CD4-positive, alpha-beta T cell (primary cell): ENCODE data around the gene EQTN. TPM values are rescaled to one million over a fixed set of nuclear protein-coding genes. Genes with fewer than 3 reads are reported as not detected.

ENCODE experiments used
- ATAC-seq: fragments of 200-7000 bp; cut with Tn5 transposase; one replicate; pipeline ENCODE4 v1.10.0; 2022; ENCODE audit warnings: mild to moderate bottlenecking; ENCODE audit not compliant: poor library complexity
- CTCF ChIA-PET: fragments of 350-600 bp; sonication (Branson Sonifier 250); formaldehyde crosslinking; loops from one replicate; lab custom pipeline; 2021; ENCODE audit warnings: antibody characterized with exemption, inconsistent platforms; lab: Charles Lee
- POLR2A ChIA-PET: fragments of 350-600 bp; sonication (Branson Sonifier 250); formaldehyde crosslinking; loops from one replicate; lab custom pipeline; 2021; ENCODE audit warnings: antibody characterized with exemption, inconsistent platforms; lab: Charles Lee
- DNase-seq, 14 experiments: peaks; one replicate each; pipeline ENCODE4 v3.0.0-alpha.2; 2013 to 2020; ENCODE audit warnings: mixed read lengths in 2 of 14
- H3K27ac ChIP-seq, 2 donors: one replicate each; pipeline versions ENCODE4 v1.5.1 to v1.7.0; 2013; ENCODE audit warnings: low read length in 2 of 2, low read depth in 1 of 2, mild to moderate bottlenecking in 1 of 2
- H3K27me3 ChIP-seq, 2 experiments: 1 replicate in 1 of 2; 2 replicates in 1 of 2; pipeline versions ENCODE4 v1.6.1 to v1.7.0; 2013; ENCODE audit warnings: low read length in 2 of 2, control low read depth in 1 of 2, mild to moderate bottlenecking in 1 of 2, moderate library complexity in 1 of 2; ENCODE audit not compliant: insufficient read depth in 2 of 2, control insufficient read depth in 1 of 2
- H3K36me3 ChIP-seq: one replicate; pipeline ENCODE4 v1.6.1; 2013; ENCODE audit warnings: low read length, control low read depth; ENCODE audit not compliant: insufficient read depth
- H3K4me1 ChIP-seq: one replicate; pipeline ENCODE4 v1.6.1; 2013; ENCODE audit warnings: low read length, control low read depth; ENCODE audit not compliant: insufficient read depth
- H3K4me3 ChIP-seq: one replicate; pipeline ENCODE4 v1.5.1; 2013; ENCODE audit warnings: mild to moderate bottlenecking, low read length, moderate library complexity
- H3K9me3 ChIP-seq, 2 experiments: 1 replicate in 1 of 2; 2 replicates in 1 of 2; pipeline versions ENCODE4 v1.6.1 to v1.7.0; 2013; ENCODE audit warnings: low read length in 2 of 2, mild to moderate bottlenecking in 2 of 2, control low read depth in 1 of 2, moderate library complexity in 1 of 2; ENCODE audit not compliant: control insufficient read depth in 1 of 2, insufficient read depth in 1 of 2
- H3K27ac Mint-ChIP-seq: one replicate; pipeline ENCODE4 v1.8.0; 2020; ENCODE audit warnings: mixed read lengths
- H3K27me3 Mint-ChIP-seq: one replicate; pipeline ENCODE4 v1.8.0; 2021; ENCODE audit warnings: mixed read lengths
- H3K36me3 Mint-ChIP-seq: one replicate; pipeline ENCODE4 v1.8.0; 2021; ENCODE audit warnings: low read depth, mixed read lengths
- H3K4me1 Mint-ChIP-seq: one replicate; pipeline ENCODE4 v1.8.0; 2021; ENCODE audit warnings: low read depth, mixed read lengths
- H3K4me3 Mint-ChIP-seq: one replicate; pipeline ENCODE4 v1.8.0; 2020; ENCODE audit warnings: mild to moderate bottlenecking, mixed read lengths
- H3K9me3 Mint-ChIP-seq: one replicate; pipeline ENCODE4 v1.8.0; 2020; ENCODE audit warnings: mixed read lengths
- intact Hi-C, 2 experiments: fragments of 100-400 bp; cut with DNase I in 1 of 2; cut with micrococcal nuclease in 1 of 2; formaldehyde crosslinking; loops; one replicate each; pipeline versions ENCODE4 v1.15.1 to v1.9.0; 2023 to 2025; cut with DNase I, micrococcal nuclease
- polyA plus RNA-seq, 2 donors: library from polyadenylated mRNA; unstranded; fragments of 120-200 nt; gene quantifications; one replicate each; pipeline ENCODE4 v1.2.1, GENCODE V29; 2013
- total RNA-seq, 174 experiments: library from RNA in 2 of 174; stranded (reverse) in 2 of 174; gene quantifications; one replicate each; pipeline ENCODE4 v1.2.3 and lab custom pipeline; 2021 to 2026
- TF ChIP-seq, protein P1 (sequence below): fragments of 200-600 bp; IDR thresholded peaks from one replicate; pipeline ENCODE4 v1.8.0; 2022; ENCODE audit warnings: antibody characterized with exemption, mild to moderate bottlenecking

The EQTN gene
- total RNA-seq (not detected), total RNA-seq (lab: John Stamatoyannopoulos, UW) (0 to 0.17 (median 0) reads per million in 172 experiments)
- not detected for polyA plus RNA-seq (2013, experiment 1 of 2)
- not detected for polyA plus RNA-seq (2013, experiment 2 of 2)

GRCh38 chr9:27297050-27297449, at the start of gene EQTN:
EQTN (minus strand) TSS chr9:27297150; CDS start chr9:27297055, 95 bp downstream.
- no peak within 1 kb of the TSS for H3K27ac Mint-ChIP-seq
- ChIA-PET CTCF (no interaction called here), POLR2A (no interaction called here)
- no peaks in the 10 kb centered on the region for H3K4me1 ChIP-seq
- no peak within 1 kb of the TSS for H3K4me3 ChIP-seq
- H3K4me1 Mint-ChIP-seq: no peaks in the 10 kb centered on the region
- H3K27ac ChIP-seq: no peak within 1 kb of the TSS
- H3K9me3 ChIP-seq: no peaks in the 10 kb centered on the region
- no peak for DNase-seq
- H3K36me3 ChIP-seq: no peaks in the 10 kb centered on the region
- H3K27me3 Mint-ChIP-seq: peaks cover 6% of the 10 kb centered on the region
- H3K27me3 ChIP-seq: no peaks in the 10 kb centered on the region
- no peak within 1 kb of the TSS for H3K4me3 Mint-ChIP-seq
- no peaks in the 10 kb centered on the region for H3K9me3 Mint-ChIP-seq
- intact Hi-C loops: no loop called here
- ATAC-seq: no peak
- TF ChIP-seq, protein P1, sequence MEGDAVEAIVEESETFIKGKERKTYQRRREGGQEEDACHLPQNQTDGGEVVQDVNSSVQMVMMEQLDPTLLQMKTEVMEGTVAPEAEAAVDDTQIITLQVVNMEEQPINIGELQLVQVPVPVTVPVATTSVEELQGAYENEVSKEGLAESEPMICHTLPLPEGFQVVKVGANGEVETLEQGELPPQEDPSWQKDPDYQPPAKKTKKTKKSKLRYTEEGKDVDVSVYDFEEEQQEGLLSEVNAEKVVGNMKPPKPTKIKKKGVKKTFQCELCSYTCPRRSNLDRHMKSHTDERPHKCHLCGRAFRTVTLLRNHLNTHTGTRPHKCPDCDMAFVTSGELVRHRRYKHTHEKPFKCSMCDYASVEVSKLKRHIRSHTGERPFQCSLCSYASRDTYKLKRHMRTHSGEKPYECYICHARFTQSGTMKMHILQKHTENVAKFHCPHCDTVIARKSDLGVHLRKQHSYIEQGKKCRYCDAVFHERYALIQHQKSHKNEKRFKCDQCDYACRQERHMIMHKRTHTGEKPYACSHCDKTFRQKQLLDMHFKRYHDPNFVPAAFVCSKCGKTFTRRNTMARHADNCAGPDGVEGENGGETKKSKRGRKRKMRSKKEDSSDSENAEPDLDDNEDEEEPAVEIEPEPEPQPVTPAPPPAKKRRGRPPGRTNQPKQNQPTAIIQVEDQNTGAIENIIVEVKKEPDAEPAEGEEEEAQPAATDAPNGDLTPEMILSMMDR: no peak
- H3K36me3 Mint-ChIP-seq: no peaks in the 10 kb centered on the region

DNA sequence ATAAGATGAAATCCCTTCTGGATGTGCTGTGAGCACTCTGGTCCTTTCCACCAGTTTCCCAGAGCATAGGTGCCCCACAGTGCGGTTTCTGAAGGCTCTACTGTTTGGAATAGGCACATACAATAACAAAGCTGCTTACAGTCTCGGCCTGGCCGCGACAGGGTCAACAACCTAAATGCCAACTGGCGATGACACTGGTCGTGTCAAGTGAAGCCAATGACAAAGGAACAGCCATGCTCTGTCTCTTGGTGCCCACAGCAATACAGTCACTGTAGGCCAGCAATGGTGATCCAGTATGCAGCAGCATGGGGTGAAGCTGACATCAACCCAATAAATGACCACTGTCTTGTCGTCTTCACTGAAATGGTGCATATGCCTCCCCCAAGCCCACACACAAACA, 47.8 kb upstream of the EQTN start:
- Histone ChIP-seq H3K27me3 (no peaks in the 10 kb centered on the region), H3K9me3 (peaks cover 0 to 3% of the 10 kb centered on the region in 2 experiments), H3K27ac (no peak overlapping the region), H3K4me3 (no peak overlapping the region), H3K4me1 (no peaks in the 10 kb centered on the region), H3K36me3 (no peaks in the 10 kb centered on the region)
- intact Hi-C loops: no loop called here
- Mint-ChIP-seq H3K4me3 (no peak overlapping the region), H3K36me3 (no peaks in the 10 kb centered on the region), H3K4me1 (no peaks in the 10 kb centered on the region), H3K27ac (no peak overlapping the region), H3K9me3 (no peaks in the 10 kb centered on the region), H3K27me3 (no peaks in the 10 kb centered on the region)
- ATAC-seq: no peak
- CTCF ChIA-PET: interaction anchor here (1.1 kb wide), 1 partner anchor 15 kb away, joined by 3 read pairs; no protein-coding TSS in a partner anchor
- TF ChIP-seq, protein P1: no peak
- DNase-seq: no peak
- POLR2A ChIA-PET: no interaction called here

- ChIA-PET POLR2A (no interaction called here), CTCF (no interaction called here)
- H3K4me3 Mint-ChIP-seq: no peak overlapping the region
- peak in 2 of 14 experiments; percentile 24 for DNase-seq
- Histone ChIP-seq H3K4me1 (no peaks in the 10 kb centered on the region), H3K9me3 (peaks cover 0 to 3% of the 10 kb centered on the region in 2 experiments), H3K27me3 (no peaks in the 10 kb centered on the region), H3K36me3 (no peaks in the 10 kb centered on the region), H3K27ac (no peak overlapping the region), H3K4me3 (no peak overlapping the region)
- ATAC-seq: no peak
- H3K27me3 Mint-ChIP-seq: no peaks in the 10 kb centered on the region
- H3K27ac Mint-ChIP-seq: no peak overlapping the region
- no peaks in the 10 kb centered on the region for H3K9me3 Mint-ChIP-seq
- intact Hi-C loops: no loop called here
- H3K36me3 Mint-ChIP-seq: no peaks in the 10 kb centered on the region
- TF ChIP-seq, protein P1: no peak
- no peaks in the 10 kb centered on the region for H3K4me1 Mint-ChIP-seq
These were observed 44.8 kb upstream of the EQTN start for GRCh38 chr9:27341545-27342294.
